Activated CD4-positive, CD25-positive, alpha-beta regulatory T cell (primary cell): ENCODE measurements around the gene CDC42BPB.

Source experiments
- DNase-seq, 4 experiments: peaks; one replicate each; lab custom pipeline; 2025; lab: John Stamatoyannopoulos, UW

Gene CDC42BPB

GRCh38 chr14:102914474-102915291 lies 142.7 kb downstream of the CDC42BPB start:
- no peak for DNase-seq

DNA sequence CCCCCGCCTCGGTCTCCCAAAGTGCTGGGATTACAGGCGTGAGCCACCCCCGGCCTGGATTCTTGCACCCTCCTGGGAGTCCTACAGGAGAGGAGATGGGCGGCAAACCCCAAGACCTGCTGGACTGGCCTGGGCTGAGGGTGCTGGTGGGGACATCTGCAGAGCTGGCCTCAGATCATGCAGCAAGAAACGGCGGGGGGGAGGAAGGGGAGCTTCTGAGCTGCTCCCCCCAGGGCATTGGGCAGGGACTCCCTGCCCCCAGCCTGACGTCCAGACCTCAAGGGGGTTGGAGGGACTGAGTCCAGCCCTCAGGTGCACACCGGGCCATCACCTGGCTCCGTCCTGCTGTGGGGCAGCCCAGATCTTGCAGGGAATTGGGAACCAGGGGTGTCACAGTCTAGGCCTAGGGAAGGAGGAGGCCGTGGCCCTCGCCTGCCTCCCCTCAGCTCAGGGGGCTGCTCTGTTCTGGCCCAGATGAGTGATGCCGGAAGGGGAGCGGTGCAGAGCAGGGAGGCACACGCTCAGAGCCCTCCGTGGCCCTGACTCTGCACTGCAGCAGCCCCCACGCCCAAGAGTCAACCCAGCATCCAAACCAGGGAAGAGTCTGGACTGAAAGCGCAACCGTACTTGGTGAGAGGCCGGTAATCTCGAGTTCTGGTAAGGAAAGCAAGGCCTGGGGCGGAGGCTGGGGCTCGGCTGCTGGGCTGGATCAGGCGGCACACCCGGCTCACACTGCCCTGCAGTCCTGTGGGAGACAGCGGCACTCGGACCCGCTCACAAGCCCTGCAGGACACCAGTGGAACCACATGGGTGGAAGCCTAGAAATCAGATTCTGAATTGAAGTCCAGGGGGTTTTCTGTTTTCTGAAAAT lies 143.8 kb downstream of the CDC42BPB start:
- no peak for DNase-seq

DNA sequence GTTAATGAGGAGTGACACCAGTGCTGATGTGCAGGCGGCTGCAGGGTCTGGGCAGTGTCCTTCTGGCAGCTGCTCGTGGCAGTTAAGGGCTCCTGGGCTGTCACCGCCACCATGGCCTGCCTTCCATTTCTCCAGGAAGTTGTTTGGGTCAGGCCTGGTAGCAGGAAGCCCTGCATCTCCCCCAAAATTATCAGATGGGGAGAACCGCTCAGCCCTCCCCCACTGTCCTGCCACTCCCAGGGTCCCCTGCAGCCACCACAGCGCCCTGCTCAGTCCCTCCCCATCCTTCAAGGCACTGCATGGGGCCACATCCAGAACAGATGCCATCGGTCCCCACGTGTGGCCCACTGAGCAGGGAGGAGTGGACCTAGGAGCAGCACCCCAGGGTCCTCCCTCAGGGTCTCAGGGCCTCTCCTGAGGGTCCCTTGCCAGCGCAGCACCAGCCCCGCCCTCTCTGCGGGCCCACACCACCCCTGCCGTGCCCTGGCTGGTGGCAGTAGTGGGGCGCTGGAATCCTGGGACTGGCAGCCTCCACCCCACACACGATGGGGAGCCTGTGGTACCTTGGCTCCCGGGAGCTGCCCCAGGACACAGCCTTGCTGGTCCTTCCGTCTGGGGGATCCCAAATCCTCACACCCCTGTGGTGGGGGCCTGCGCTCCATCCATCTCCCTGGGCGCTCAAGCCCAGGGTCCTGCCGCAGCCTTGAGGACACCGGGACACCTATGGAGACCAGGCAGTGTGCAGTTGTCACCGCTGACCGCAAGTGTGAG lies 145.2 kb downstream of the CDC42BPB start:
- no peak for DNase-seq

DNA sequence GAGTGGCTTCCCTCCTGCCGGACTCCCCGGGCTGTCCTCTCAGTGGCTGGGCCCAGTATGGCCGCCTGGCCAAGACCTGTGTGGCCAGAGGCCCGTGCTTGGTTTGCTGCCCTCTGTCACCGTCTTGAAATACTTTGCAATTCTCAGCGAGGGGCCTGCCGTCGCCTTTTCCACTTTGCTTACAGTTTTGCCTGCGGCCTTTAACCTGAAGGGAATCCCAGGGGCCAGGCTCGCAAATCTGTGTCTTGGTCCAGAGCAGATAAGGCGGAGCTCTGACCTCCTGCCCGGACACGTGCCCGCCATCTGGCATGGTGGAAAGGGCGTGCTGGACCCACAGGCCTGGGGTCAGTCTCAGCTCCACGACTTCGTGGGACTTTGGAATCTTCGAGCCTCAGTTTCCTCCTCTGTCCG lies 145.8 kb downstream of the CDC42BPB start:
- DNase-seq = no peak

- no peak for DNase-seq
Measured at GRCh38 chr14:102910442-102910841, 146.9 kb downstream of the CDC42BPB start.

DNA sequence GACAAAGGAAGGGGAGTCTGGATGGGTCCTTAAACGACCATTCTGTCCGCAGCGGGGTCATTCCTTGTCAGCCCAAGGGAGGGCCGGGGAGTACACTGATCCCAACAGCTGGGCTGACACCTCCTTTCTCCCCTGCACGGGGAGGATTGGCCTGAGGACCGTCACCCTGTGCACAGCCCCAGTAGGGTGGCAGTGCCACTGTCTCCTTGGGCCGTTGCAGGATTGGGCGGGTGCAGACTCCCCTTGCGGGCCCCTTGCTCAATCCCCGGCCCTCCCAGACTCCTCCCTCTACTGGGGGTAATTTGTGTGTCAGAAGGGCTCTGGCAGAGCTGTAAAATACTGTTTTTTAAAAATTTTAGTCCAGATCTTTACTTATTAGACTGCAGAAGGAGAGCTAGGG lies 147.4 kb downstream of the CDC42BPB start:
- DNase-seq = no peak

- no peak for DNase-seq
Measured at GRCh38 chr14:102909462-102909861, 147.9 kb downstream of the CDC42BPB start.

DNA sequence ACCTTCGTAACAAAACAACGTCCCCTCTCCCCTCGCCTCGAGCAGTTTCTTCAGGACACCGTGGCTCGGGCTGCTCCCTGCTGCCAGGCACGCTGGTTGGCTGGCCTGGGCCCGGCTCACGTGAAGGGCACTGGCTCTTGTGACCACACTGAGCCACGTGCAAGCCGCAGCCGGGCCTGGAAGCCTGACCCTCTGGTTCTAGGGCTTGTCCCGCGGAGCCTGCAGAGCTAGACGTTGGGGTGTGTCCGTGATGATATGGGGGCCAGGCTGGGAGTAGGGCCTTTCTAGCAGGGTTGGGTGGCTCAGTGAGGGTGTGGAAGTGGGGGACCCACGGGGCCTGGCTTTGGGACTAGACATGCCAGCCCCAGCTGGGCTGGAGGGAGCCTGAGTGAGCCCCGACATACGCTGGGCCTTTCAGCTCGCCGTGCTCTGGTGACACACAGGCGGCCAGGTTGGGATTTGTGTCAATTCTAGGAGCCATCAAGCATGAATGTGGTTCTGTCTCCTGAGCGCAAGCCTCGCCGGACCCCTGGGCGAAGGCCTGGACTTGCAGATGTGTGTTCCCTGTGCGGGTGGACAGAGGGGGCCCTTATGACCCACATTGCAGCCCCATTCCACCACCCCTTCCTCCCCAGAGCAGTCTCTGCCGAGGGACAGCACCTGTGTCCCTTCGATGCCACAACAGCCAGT lies 148.4 kb downstream of the CDC42BPB start:
- DNase-seq = no peak

DNA sequence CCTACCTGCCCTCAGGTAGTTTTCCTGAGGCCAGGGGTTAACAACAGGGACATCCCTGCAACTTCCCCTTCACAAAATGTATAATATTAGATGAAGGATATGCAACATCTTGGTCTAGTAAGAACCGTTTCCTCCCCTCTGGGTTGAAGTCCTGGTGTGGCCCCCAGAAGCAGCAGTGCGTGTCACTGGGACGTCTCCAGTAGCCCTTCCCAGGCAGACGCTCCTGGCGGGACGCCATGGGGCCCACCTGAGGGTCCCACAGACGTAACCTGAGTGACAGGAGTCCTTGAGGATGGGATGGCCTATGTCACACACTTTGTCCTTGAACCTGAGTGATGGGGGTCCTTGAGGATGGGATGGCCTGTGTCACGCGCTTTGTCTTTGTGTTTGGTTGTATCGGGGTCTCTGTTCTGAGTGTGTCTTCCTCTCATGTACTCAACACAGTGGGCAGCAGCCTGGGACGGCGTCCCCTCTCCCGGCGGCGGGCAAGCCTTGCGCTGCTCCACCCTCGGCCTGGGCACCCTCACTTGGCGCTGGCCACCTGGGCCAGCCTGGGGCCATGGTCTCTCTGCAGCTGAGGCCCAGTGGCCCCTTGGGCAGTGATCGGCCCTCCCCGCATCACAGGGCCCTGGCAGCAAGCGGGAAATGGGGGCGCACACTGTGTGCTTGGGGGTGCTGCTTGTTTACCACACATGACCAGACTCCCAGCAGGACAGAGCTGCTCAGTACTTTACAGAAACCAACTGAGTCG lies 149.2 kb downstream of the CDC42BPB start:
- no peak for DNase-seq

GRCh38 chr14:102907303-102907844 lies 150.0 kb downstream of the CDC42BPB start:
- DNase-seq = no peak

DNA sequence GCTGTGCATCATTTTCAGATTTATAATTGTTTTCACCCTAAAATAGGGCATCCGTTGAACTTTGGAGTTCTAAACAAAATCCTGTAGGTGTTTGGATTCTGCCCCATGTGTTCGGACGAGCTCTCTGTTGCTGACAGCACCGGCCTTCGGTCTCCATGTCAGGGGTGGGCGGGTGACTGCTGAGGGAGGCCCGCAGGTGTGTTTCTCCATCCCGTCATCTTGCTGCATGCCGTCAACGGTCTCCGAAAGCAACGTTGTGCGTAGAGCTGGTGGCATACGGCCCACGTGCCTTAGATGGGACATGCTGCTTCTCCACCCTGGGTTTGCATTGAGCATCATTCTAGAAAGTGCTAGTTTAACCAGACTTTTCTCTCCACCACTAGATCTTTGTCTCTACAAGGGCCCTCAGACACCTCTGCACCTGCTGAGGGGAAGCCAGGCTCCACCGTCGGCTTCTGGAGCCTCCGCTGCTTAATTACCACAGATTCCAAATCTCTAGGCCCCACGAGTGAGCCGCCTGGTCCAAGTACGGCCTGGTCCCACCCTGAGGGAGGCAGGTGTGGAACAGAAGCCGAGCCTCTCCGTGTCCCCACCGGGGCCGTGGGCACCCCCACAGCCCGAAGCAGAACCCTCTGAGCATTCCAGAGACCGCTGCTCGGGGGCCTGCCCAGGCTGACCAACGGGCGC lies 150.6 kb downstream of the CDC42BPB start:
- no peak for DNase-seq

GRCh38 chr14:102905116-102906108 lies 151.9 kb downstream of the CDC42BPB start:
- DNase-seq = no peak

- no peak for DNase-seq
Measured at GRCh38 chr14:102903889-102904512, 153.3 kb downstream of the CDC42BPB start.

- no peak for DNase-seq
Measured at GRCh38 chr14:102903248-102903888, 154.0 kb downstream of the CDC42BPB start.

- DNase-seq = no peak
Measured at GRCh38 chr14:102902523-102903247, 154.7 kb downstream of the CDC42BPB start.

GRCh38 chr14:102902086-102902485 lies 155.3 kb downstream of the CDC42BPB start:
- no peak for DNase-seq

- DNase-seq = no peak
Measured at GRCh38 chr14:102901633-102902032, 155.7 kb downstream of the CDC42BPB start.
